GM18499 (cell line): ENCODE measurements around the gene HOXD3.

Experiments
- ATAC-seq: cut with Tn5 transposase; IDR thresholded peaks from one replicate; pipeline ENCODE4 v1.9.1; 2021; ENCODE audit warnings: moderate number of reproducible peaks; ENCODE audit not compliant: insufficient read depth, unreplicated experiment

HOXD3 gene

GRCh38 chr2:176202491-176202890, 45.4 kb downstream of the HOXD3 start:
- ATAC-seq, result no peak

GRCh38 chr2:176205126-176205525, 48.0 kb downstream of the HOXD3 start:
- ATAC-seq, result no peak

GRCh38 chr2:176206136-176206535, 49.0 kb downstream of the HOXD3 start:
- ATAC-seq, result no peak

DNA sequence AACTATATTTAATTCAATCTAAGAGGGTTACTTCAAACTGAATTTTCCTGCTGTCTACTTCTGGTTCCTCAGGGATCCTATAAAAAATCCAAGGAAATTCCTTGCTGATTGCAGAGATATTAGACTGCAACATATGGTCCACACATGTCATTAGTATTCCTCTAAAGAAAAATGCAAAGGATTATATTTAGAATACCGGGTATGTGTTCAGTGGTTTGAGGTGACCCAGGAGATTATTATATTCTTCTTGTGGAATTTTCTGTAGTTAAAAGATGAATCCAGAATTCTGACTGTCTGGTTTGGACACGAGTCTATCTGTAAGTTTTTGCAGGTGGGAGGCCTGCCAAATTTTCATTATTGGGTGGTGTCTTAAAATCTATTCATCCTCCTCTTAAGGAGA, 49.6 kb downstream of the HOXD3 start:
- ATAC-seq, result no peak

GRCh38 chr2:176211110-176211509, 54.0 kb downstream of the HOXD3 start:
- ATAC-seq, result no peak

DNA sequence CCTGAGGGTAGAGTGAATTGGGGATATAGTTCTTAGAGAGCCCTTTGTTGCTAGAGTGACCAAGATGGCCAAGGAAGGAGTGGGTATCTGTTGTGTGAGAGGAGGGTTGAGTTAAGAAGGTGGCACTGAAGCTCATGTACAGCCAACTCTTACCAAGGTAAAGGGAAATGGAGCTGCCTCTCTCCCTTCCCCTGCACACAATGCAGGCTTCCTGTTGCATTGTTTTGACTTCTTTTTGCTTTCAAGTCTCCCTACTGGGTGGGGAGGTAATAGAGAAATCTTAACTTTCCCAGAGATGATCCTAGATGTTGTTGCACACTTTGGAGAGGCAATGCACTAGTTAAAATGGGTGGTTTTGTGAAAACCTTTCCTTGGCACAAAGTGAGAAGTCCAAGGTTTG, 55.2 kb downstream of the HOXD3 start:
- no peak for ATAC-seq

GRCh38 chr2:176213406-176213805, 56.3 kb downstream of the HOXD3 start:
- no peak for ATAC-seq
